Right lobe of liver (tissue), 6 donors: ENCODE data around the gene KLF4. TPM values are rescaled to one million over a fixed set of nuclear protein-coding genes. Genes with fewer than 3 reads are reported as not detected.

Source experiments
- ATAC-seq, 4 donors: fragments of 200-7000 bp; cut with Tn5 transposase; one replicate each; pipeline ENCODE4 v1.9.1; 2020; ENCODE audit warnings: mild to moderate bottlenecking in 4 of 4, moderate library complexity in 4 of 4
- DNase-seq, 3 donors: peaks; one replicate each; pipeline ENCODE4 v3.0.0-alpha.2; 2020
- H3K27ac ChIP-seq, 3 donors: fragments of 200-600 bp; one replicate each; pipeline ENCODE4 v1.8.0; 2022
- H3K27me3 ChIP-seq, 2 donors: fragments of 200-600 bp; one replicate each; pipeline ENCODE4 v1.8.0; 2022
- H3K36me3 ChIP-seq, 4 donors: fragments of 200-600 bp; sonication (generic) in 1 of 4; one replicate each; pipeline versions ENCODE4 v1.5.1 to v1.8.0; 2017 to 2022; ENCODE audit warnings: control low read depth in 1 of 4
- H3K4me1 ChIP-seq, 4 donors: fragments of 200-600 bp; sonication (generic) in 1 of 4; one replicate each; pipeline versions ENCODE4 v1.5.1 to v1.8.0; 2017 to 2022; ENCODE audit warnings: control low read depth in 1 of 4
- H3K4me3 ChIP-seq, 3 donors: fragments of 200-600 bp; one replicate each; pipeline ENCODE4 v1.8.0; 2022
- H3K9me3 ChIP-seq, 4 donors: fragments of 200-600 bp; sonication (generic) in 1 of 4; one replicate each; pipeline versions ENCODE4 v1.5.1 to v1.8.0; 2017 to 2022; ENCODE audit warnings: control low read depth in 1 of 4
- CTCF ChIP-seq, 4 donors: fragments of 200-600 bp in 3 of 4; fragments of 450-650 bp in 1 of 4; IDR thresholded peaks; one replicate each; pipeline versions ENCODE4 v1.5.1 to v1.8.0; 2016 to 2022; ENCODE audit warnings: antibody characterized with exemption in 4 of 4, mild to moderate bottlenecking in 2 of 4
- POLR2A ChIP-seq: fragments of 450-650 bp; IDR thresholded peaks from one replicate; pipeline ENCODE4 v1.6.1; 2017; ENCODE audit warnings: antibody characterized with exemption, mild to moderate bottlenecking
- WGBS: methylation state at CpG from one replicate; pipeline ENCODE4 v1.1.6; 2018; ENCODE audit warnings: low coverage, low lambda C conversion rate; ENCODE audit not compliant: insufficient coverage; ENCODE audit errors: missing lambda C conversion rate; 5-methylcytosine and 5-hydroxymethylcytosine counted together
- intact Hi-C, 2 donors: fragments of 100-400 bp; cut with DNase I; formaldehyde crosslinking; loops; one replicate each; pipeline versions ENCODE4 v1.11.2 to v1.14.1; 2022
- small RNA-seq, 2 experiments: library from RNA; depleted of rRNA; stranded (forward); fragments of <200 nt; gene quantifications; one replicate each; pipeline ENCODE3, GENCODE V24; 2016
- total RNA-seq, 6 experiments: library from RNA; depleted of rRNA in 2 of 6; stranded (reverse); fragments of >200 nt in 2 of 6; fragmentation: NEBNext Ultra II Directional in 3 of 6; extraction: Animal tissue kit (Norgen Biotek cat#: 25700) in 3 of 6; gene quantifications; one replicate each; pipeline versions ENCODE4 v1.1.0 to v1.2.4, GENCODE V29; 2016 to 2023
- donor health status: DM: no; HTN: yes; CAD: no.
- donor health status: DM: no; HTN: no; CAD: no.
- donor health status: DM: no; HTN: no; CAD: no.
- donor health status: DM: no; HTN: yes; CAD: no.
- donor health status: DM: no; HTN: yes; CAD: no.

Gene KLF4
- total RNA-seq, 6 experiments from 2014 or later: 1.5 to 12.4 (median 5.9) TPM

GRCh38 chr9:107438211-107439031, 51.1 kb downstream of the KLF4 start:
- 47% methylated on average over 5 of the region's 7 CpGs for WGBS
- peak in 1 of 4 donors; percentile 13 for ATAC-seq
- no peaks in the 10 kb centered on the region for H3K27me3 ChIP-seq
- TF ChIP-seq POLR2A (no peak), CTCF (IDR thresholded peaks at IDR 0.05) (no peak)
- no peak for DNase-seq
- intact Hi-C loops: no loop called here
- no peak overlapping the region for H3K27ac ChIP-seq
- H3K4me1 ChIP-seq: no peaks in the 10 kb centered on the region
- no peak overlapping the region for H3K4me3 ChIP-seq
- H3K36me3 ChIP-seq: no peaks in the 10 kb centered on the region
- H3K9me3 ChIP-seq: no peaks in the 10 kb centered on the region

- TF ChIP-seq POLR2A (no peak), CTCF (IDR thresholded peaks at IDR 0.05) (no peak)
These were observed 51.9 kb downstream of the KLF4 start for GRCh38 chr9:107437716-107438115.

GRCh38 chr9:107435415-107435814, 54.2 kb downstream of the KLF4 start:
- Histone ChIP-seq H3K27me3 (no peaks in the 10 kb centered on the region), H3K4me1 (no peaks in the 10 kb centered on the region), H3K27ac (no peak overlapping the region), H3K9me3 (no peaks in the 10 kb centered on the region), H3K36me3 (no peaks in the 10 kb centered on the region), H3K4me3 (no peak overlapping the region)
- no peak for TF ChIP-seq POLR2A
- TF ChIP-seq CTCF (IDR thresholded peaks at IDR 0.05): no peak
- ATAC-seq (no peak), DNase-seq (no peak)
- WGBS: no CpG with 5 or more reads among the region's 1 CpG
- intact Hi-C loops: no loop called here

More at GRCh38 chr9:107437716-107438115, 51.9 kb downstream of the KLF4 start:
- DNase-seq (no peak), ATAC-seq (no peak)
- H3K4me3 ChIP-seq: no peak overlapping the region
- no peaks in the 10 kb centered on the region for H3K27me3 ChIP-seq
- no peak overlapping the region for H3K27ac ChIP-seq
- H3K36me3 ChIP-seq: no peaks in the 10 kb centered on the region
- intact Hi-C loops: no loop called here
- no peaks in the 10 kb centered on the region for H3K9me3 ChIP-seq
- 72% methylated on average over 5 of the region's 6 CpGs for WGBS
- no peaks in the 10 kb centered on the region for H3K4me1 ChIP-seq

Small RNA genes lying within 50 kb of the gene (small RNA-seq; reads per million reads assigned to genes)
- gene HMGN2P32 (0 reads per million in 2 experiments), gene RNU6-492P (0 reads per million in 2 experiments)

Other genes starting within 250 kb of the KLF4 start
- 100 to 1,000 TPM in 2 of 6 experiments, 10 to 100 TPM in 4; 86.9 to 110 (median 99.1) TPM for gene RAD23B, start 206.5 kb downstream of the KLF4 start, total RNA-seq